ENCODE data around the gene UVSSA.
"Not testable (repeated sequence)": the region's sequence is repeated elsewhere in the genome, so short reads cannot be mapped to it uniquely, and the experiment has no call there.

UVSSA gene

GRCh38 chr4:1378559-1379231 lies 31.7 kb downstream of the UVSSA start:
- no peak for DNase-seq

GRCh38 chr4:1379351-1379781 lies 32.4 kb downstream of the UVSSA start:
- DNase-seq: no peak

GRCh38 chr4:1379801-1380331 lies 32.9 kb downstream of the UVSSA start:
- no peak for DNase-seq

GRCh38 chr4:1380368-1381151 lies 33.6 kb downstream of the UVSSA start:
- no peak for DNase-seq

GRCh38 chr4:1381181-1381621 lies 34.2 kb downstream of the UVSSA start:
- no peak for DNase-seq

- no peak for DNase-seq
Measured at GRCh38 chr4:1381944-1382541, 35.0 kb downstream of the UVSSA start.

GRCh38 chr4:1382776-1383727 lies 36.0 kb downstream of the UVSSA start:
- DNase-seq: no peak

- no peak for DNase-seq
Measured at GRCh38 chr4:1383728-1384591, 37.0 kb downstream of the UVSSA start.

- DNase-seq: no peak
Measured at GRCh38 chr4:1384675-1385372, 37.8 kb downstream of the UVSSA start.

- DNase-seq: no peak
Measured at GRCh38 chr4:1385373-1386340, 38.6 kb downstream of the UVSSA start.

GRCh38 chr4:1393363-1393762 lies 46.4 kb downstream of the UVSSA start:
- not testable (repeated sequence) for DNase-seq

GRCh38 chr4:1393866-1394265 lies 46.9 kb downstream of the UVSSA start:
- DNase-seq: no peak

- DNase-seq: not testable (repeated sequence)
Measured at GRCh38 chr4:1394554-1395388, 47.8 kb downstream of the UVSSA start.

GRCh38 chr4:1395389-1395820 lies 48.4 kb downstream of the UVSSA start:
- DNase-seq: not testable (repeated sequence)

GRCh38 chr4:1395941-1396805 lies 49.2 kb downstream of the UVSSA start:
- DNase-seq: no peak

- DNase-seq: no peak
Measured at GRCh38 chr4:1396806-1397455, 49.9 kb downstream of the UVSSA start.

Measured in activated naive CD4-positive, alpha-beta T cell (primary cell).